C1 segment of cervical spinal cord (tissue), 14 donors: ENCODE data around the gene ATL1.
A peak's percentile ranks its signal among the peaks of the same experiment; 100 is the strongest.
"Not testable (repeated sequence)": the region's sequence is repeated elsewhere in the genome, so short reads cannot be mapped to it uniquely, and the experiment has no call there.

Source experiments
- DNase-seq, 14 donors: peaks; one replicate each; lab custom pipeline; 2025; lab: John Stamatoyannopoulos, UW

ATL1 gene

DNA sequence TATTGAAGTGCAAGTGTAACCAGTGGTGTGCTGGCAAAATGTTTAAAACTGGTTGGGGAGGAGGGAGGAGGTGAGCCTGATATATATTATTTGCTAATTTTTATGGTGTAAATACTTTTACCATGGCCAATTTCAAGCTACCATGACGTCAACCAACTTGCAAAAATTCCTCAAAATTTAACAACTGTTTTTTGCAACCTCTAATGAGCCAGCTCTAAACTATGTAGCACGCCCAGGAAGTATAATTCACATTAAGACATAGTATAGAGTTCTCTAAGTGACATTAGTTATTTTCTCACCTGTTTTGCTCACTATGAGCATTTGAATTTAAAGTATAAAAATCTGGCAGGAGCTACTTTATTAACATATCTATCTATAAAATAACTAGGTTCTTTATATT, 41.4 kb downstream of the ATL1 start:
- no peak for DNase-seq

DNA sequence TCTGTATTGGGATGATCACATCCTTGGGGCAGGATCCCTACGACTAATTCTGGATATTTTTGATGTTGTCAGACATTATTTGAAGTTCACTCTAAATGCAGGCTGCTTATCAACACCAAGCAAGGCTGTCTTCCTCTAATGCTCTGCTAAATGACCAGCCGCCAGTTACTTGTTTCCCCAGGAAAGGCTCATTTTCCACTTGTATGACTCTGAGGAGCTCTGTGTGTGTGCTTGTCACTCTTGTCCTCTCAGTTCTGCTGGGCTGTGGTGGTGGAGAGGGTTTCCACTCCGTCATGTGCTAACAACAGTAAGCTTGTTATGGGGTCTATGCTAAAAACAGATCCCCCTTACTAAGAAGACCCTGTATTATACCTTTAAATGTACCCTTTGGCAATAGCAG, 42.1 kb downstream of the ATL1 start:
- DNase-seq, result no peak

DNA sequence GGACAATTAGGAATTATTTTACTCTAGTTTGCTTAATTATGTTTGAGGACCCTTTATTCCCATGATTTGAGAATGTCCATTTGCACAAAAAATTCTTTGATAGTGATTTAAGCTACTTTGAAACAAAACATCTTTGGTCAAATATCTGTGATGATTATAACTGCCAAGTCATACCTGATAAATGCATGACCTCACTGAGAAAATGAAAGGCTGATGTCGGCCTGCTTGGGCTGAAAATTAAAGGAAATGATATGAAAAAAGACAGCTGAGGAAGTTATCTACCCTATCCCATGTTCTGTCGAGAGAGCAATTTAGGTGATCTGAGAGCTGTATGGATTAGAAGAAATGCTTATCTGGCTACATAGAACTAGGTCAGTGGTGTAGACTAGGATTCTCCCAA, 43.6 kb downstream of the ATL1 start:
- DNase-seq, result no peak

DNA sequence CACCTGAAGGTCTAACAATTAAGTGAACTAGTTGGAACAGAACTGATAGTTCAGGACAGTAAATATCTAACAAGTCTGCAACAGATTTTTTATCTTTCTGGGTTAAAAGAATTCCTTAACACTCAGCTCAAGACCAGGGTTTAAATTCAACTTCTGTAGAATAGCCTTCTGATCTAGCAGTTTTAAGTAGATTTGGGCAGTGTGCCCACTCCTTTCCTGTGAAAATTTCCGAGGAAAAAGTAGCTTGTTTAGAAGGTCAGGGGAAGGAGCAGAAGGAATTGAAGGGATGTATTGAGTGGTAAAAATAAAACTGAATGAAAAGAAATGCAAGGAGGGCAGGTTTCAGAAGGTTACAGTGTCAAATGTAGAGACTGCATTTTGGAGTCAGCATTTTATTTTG, 45.8 kb downstream of the ATL1 start:
- no peak for DNase-seq

DNA sequence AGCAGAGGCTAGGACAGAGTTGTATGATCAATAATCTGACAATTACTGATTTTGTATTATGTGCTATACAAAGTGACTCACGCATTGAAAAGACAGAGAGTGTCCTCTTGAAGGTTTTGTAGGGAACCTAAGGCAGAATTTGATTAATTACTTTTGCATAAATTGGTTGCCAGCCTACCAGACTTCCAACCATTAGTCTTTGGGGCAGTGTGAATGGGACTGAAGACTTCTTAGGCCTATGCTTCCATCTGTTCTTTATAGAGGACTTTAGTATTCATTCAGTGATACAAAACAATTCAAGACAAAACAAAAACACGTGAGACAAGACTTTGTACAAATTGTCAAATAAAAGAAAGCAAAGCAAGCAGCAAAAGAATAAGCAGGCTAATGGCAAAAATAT, 46.5 kb downstream of the ATL1 start:
- DNase-seq, result no peak

DNA sequence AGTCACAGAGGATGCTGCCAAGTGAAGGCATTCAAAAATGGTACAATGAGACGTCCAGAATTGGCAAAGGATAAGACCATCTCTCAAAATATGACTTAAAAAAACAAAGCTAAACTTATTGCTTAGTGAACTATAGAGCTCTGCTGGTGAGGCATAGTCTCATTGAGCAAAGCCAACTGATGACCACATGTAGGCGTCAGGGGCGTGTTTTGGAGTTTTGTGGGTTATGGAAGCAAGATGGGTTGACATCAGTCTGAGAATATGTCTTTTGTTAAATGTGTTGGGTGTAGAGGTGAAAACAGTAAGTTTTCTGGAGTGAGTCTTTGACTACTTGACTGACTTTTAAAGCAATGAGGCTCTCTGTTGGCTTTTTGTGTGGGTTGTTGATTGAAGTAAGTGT, 47.2 kb downstream of the ATL1 start:
- no peak for DNase-seq

DNA sequence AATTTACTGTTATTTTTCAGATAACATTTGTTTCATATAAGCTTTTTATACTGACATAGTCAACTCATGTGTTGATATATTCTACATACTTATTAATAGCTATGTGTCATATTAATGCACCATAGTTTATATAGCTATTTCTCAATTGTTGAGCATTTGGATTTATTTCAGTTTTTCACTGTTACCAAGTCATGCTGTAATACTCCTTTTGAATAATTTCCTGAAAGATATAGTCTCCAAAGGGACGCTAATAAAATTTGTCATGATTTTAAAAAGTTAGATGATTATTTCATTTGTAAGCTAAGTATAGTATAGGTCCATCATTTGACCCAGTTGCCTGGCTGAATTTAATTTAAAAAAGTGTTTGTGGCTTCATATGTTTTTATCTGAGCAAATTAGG, 47.8 kb downstream of the ATL1 start:
- no peak for DNase-seq

DNA sequence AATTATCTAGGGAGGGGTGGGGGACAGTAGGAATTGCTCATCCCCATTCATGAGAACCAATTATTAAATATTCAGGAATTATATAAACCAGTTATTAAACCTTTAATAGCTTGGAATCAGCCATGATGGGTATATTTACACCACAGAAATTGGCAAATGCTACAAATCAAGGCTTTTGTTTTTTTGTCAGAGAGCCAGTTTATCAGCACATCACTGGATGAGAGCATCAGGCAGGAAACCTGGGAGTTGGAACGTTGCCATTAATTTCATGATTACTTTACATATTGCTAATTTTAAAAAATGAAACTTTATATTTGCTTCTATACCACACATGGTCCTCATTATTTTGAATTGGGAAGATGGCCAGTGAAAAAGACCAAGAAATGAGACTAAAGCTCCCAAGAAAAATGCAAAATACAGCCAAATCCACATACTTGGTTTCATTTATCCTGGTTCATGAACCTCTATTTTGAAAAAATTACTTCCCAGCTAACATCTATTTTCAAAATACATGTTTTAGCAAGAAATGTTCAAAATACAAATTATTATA, 48.4 kb downstream of the ATL1 start:
- no peak for DNase-seq

DNA sequence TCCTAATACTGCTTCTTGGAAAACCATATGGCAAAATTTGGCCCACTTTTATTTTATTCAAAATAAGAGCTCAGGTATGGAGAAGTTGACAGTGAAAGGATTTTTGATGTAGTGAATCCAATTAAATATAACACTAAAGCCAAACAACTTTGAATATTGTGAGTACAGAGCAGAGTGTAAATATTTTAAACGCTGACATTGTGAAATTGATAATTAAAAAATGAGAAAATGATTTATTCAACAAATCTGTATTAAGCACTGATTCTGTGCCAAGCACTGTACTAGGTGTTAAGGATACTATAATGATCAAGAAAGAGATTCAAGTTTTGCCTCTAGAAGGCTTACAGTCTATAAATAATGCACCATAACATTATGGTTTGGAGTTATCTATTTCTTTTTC, 50.5 kb downstream of the ATL1 start:
- DNase-seq, result no peak

DNA sequence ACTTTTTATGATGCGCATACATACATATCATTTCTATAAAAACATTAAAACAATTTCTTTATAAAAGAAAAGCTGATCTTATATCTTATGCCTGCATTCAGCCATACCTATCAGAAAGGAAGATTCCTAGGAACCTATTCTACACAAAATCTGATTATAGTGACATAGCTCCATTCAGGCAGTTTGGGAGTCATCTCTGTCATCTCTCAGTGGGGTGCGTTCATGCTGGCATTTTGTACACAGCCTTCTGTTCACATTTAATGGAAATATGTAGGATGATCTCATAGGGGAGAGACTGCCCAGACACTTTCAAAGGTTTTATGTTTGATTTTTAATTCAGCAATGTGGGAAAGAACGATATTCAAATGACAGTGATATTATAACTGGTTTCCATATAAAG, 52.9 kb downstream of the ATL1 start:
- peak in 1 of 14 donors; percentile 29 for DNase-seq

DNA sequence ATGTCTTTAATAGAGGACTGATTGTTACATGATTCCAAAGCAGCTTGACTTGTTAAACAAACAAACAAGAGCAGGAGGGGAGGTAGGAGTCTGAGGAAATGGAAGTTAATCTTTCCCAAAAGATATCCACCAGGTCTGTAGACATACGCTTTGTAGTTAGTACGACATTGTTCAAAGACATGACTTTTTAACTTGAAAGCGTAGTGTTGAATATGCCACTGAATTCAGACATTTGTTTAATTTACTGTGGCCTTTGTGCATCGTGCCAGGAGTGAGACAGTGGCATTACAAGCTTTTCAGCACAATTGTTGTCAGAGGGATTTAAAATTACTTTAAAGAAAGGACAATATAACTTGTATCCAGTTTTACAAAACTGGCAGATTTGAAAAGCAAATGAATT, 55.1 kb downstream of the ATL1 start:
- peak in 1 of 14 donors; percentile 11 for DNase-seq

DNA sequence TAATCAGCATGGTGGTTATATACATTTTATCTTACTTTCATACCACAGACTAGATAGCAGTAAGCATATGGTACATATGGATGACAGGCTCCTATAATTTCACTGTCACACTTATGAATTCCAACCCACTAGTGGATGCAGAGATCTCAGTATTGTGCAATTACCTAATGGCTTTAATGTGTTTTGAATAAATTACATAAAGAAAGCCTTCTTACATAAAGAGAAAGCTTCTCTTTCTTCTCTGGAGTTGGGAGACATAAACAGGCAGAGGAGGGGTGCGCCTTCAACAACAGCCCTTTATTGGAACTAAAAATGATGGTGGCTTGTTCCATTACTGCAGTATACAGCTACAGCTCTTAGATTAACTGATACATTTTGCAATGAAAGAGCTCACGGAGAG, 55.6 kb downstream of the ATL1 start:
- DNase-seq, result peak in 2 of 14 donors; percentile 14 to 34

DNA sequence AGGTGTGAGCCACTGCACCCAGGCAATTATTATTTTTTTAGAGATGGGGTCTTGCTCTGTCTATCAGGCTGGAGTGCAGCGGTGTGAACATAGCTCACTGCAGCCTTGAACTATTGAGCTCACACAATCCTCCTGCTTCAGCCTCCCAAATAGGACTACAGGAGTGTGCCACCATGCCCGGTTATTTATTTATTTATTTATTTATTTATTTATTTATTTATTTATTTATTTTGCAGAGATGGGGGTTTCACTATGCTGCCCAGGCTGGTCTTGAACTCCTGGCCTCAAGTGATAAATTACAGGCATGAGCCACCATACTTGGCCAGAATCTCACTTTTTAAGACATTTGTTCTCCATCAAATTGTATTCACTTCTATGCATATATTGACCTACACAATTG, 56.3 kb downstream of the ATL1 start:
- no peak for DNase-seq

DNA sequence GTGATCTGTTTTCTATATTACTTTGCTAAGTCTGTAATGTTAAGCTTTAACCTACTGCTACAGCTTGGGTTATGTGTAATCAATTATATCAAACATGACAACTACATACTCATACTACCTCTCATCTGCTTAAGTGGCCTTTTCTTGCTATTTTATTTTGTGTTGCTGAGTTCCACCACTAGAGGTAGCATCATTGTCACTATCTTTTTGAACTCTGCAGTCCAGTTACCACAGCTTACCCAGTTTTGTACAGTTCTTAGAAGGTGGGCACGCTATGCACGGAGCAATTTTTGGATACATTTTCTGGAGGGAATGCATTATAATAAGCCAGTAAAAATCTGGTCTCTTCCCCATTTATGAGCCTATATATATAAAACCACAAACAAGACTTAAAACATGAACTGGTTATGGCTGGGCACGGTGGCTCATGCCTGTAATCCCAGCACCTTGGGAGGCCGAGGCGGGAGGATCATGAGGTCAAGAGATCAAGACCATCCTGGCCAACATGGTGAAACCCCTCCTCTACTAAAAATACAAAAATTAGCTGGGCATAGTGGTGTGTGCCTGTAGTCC, 59.7 kb downstream of the ATL1 start:
- peak in 1 of 14 donors; percentile 17 for DNase-seq

DNA sequence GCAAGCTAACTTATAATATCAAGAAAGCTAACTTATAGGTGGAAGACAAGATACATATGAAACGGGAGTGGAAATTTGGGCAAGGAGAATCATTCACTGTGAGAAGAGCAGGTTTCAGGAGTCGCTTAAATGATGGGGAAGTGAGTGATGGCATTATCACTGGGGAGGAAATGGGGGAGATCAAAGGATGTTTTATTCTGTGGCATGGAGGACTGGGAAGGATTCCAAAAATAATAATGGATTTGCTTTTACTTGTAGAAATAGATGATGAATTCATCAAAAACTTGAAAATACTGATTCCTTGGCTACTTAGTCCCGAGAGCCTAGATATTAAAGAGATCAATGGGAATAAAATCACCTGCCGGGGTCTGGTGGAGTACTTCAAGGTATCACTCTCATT, 60.4 kb downstream of the ATL1 start:
- no peak for DNase-seq

DNA sequence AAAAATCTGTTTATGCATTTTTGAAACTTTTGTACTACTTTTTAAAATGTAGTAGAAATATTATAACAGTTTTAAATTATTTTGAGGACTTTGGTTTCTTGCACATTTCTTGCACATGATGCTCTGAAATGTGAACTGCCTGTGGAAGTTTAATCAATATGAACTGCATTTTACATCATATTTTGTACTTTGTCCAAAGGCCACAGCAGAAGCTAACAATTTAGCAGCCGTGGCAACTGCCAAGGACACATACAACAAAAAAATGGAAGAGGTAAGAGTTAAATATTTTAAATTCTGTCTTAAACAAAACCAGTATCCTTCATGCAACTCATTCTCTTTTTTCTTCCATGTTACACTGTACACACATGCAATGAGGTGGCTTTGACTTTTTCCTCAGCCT, 63.0 kb downstream of the ATL1 start:
- no peak for DNase-seq

DNA sequence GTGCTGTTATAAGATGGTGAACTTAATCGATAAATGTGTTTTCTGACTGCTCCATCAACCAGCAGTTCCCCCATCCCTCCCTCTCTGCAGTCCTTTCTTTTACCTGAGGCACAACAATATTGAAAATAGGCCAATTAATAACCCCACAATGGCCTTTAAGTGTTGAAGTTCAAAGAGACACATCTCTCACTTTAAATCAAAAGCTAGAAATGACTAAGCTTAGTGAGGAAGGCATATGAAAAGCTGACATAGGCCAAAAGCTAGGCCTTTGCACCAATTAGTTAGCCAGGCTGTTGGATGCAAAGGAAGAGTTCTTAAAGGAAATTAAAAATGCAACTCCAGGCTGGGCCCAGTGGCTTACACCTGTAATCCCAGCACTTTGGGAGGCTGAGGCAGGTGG, 64.5 kb downstream of the ATL1 start:
- DNase-seq, result no peak

DNA sequence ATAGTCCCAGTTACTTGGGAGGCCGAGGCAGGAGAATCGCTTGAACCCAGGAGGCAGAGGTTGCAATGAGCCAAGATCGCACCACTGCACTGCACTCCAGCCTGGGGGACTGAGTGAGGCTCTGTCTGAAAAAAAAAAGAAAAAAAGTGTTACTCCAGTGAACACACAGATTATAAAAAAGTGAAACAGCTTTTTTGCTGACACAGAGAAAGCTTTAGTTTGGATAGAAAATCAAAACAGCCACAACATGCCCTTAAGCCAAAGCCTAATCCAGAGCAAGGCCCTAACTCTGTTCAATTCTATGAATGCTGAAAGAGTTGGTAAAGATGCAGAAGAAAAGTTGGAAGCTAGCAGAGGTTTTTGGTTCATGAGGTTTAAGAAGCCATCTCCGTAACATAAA, 65.0 kb downstream of the ATL1 start:
- not testable (repeated sequence) for DNase-seq

DNA sequence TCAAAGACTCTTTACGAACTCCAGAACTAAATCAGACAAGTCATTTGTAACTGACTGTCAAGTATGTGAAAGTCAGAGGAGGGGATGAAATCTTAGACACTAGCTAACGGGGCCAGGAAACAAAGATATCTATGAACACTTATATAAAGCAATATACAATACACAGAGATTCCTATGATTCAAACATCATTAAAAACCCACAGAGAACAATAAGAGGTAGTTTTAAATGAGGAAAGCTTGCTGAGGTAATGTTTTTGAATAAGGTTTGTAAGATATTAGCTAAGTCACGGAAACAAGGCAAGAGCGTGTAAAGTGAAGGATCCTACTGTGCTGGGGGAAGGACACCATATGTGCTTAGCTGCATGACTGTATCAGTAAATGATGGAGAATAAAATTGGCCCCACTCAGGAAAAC, 71.5 kb downstream of the ATL1 start:
- DNase-seq, result peak in 1 of 14 donors; percentile 14

DNA sequence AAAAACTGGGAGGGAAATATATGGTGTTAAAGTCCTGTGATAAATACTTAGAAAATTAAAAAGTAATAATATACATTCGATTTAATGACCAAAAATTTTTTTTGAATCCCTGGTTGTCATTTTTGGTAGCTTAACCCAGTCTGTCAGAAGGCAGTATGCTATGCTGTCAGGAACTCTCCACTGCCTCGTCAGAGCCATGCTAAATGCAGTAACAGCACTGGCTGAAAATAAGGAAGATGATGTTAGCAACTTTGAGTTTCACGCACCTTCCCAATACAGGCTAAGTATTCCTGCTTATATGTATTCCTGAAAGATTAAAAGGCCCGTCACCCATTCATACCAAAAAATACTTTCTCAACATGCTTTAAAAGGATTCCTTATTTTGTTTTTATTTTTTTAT, 74.0 kb downstream of the ATL1 start:
- no peak for DNase-seq

DNA sequence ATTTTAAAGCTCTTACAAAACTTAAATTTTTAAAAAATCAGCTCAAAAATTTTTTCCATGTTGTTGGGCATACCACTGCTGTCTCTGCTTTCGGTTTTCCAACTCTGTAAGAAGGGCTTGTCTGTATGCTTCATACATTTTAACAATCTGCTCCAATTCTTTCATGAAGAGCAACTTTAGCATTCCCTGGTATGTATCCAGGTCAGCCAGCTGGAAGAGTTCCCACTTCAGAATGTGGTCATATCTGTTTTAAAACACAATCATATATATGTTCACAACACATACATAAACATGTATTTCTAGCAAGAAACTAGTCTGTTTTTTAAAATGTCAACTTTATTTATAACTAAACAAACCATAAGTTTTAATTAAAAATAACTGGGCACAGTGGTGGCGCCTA, 75.2 kb downstream of the ATL1 start:
- no peak for DNase-seq

DNA sequence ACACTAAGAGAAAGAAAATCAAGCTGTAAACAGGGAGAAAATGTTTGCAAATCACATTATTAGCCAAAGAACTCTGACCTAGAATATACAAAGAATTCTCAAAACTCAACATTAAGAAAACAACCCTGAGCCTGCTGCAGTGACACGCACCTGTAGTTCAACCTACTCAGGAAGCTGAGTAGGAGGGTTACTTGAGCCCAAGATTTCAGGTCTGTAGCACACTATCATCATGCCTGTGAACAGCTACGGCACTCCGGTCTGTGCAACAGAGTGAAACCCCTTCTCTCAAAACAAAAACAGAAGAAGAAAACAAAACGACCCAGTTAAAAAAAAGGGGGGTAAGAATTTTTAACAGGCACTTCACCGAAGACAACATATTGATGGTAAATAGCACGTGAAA, 87.3 kb downstream of the ATL1 start:
- no peak for DNase-seq

DNA sequence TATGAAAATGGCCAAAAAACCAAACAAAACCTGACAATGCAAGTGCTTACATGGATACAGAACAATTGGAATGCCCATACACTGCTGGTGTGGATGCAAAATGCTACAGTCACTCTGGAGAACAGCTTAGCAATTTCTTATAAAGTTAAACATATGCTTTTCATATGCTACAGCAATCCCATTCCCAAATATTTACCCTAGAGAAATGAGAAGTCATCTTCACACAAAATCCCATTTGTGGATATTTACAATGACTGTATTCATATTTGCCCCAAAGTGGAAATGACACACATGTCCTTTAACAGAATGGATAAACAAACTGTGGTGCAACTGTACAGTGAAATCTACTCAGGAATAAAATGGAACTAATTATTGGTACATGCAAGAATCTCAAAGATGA, 87.8 kb downstream of the ATL1 start:
- no peak for DNase-seq

DNA sequence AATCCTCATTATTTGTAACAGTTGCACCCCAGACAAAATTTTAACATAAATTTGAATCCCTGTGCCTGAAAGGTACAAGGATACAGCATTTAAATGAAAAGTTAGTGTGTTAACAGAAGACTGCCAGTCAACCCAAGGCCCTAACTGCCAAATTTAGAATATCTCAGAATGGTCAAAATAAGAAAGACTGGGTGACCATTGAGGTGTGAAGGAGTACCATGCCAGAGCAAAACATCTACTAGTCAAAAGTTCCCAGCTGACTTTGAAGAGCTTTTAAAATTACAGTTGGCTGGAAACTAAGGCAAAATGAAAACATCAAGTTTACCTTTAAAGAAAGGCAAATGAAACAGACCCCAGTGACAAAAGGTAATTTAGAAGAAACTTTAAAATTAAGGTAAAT, 89.7 kb downstream of the ATL1 start:
- DNase-seq, result no peak
